Superior temporal gyrus (tissue), 1 donor: ENCODE results near the gene RPP40.

Source experiments
- DNase-seq: peaks from one replicate; pipeline ENCODE4 v3.0.0-alpha.2; 2016; ENCODE audit errors: extremely low spot score

The RPP40 gene

GRCh38 chr6:4970739-4971395, 33.0 kb downstream of the RPP40 start:
- DNase-seq, result no peak

- DNase-seq, result no peak
Observed at GRCh38 chr6:4969609-4970285, 34.1 kb downstream of the RPP40 start.

- DNase-seq, result no peak
Observed at GRCh38 chr6:4967301-4968030, 36.4 kb downstream of the RPP40 start.

GRCh38 chr6:4965562-4966389, 38.1 kb downstream of the RPP40 start:
- no peak for DNase-seq

GRCh38 chr6:4964675-4965561, 38.9 kb downstream of the RPP40 start:
- no peak for DNase-seq

- DNase-seq, result no peak
Observed at GRCh38 chr6:4962905-4963304, 40.9 kb downstream of the RPP40 start.

- DNase-seq, result no peak
Observed at GRCh38 chr6:4961322-4962168, 42.3 kb downstream of the RPP40 start.

DNA sequence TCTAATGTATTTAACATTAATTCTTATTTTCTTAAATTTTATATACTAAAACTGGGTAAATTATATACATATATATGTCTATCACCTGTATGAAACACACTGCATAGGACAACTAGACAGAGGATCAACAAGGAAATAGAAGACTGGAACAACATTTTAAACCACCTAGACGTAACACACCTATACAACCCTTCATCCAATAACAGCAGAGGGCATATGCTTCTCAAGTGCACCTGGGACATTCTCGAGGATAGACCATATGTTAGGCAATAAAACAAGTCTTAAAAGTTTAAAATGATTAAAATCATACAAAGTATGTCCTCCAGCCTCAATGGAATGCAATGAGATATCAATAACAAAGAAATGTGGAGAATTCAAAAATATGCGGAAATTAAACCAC, 45.2 kb downstream of the RPP40 start:
- no peak for DNase-seq

- no peak for DNase-seq
Observed at GRCh38 chr6:4957521-4958231, 46.2 kb downstream of the RPP40 start.

GRCh38 chr6:4956625-4957024, 47.2 kb downstream of the RPP40 start:
- no peak for DNase-seq

DNA sequence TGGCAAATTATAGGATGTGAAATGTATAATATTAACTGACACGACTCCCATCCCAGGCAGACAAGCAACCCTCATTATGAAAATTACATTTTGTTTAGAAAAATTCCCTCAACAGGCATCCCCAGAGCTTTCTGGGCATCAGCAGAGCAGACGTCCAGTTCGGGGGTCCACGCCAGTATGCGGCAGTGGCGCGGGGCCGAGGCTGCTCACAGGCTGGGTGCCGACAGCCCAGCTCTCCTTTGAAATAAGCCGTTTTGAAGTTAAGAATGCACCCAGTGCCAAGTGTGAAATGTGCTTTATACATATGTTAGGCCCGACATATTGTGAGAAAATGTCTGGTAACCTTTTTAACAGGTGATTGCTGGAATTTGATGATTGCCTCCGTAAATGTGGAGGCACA, 50.4 kb downstream of the RPP40 start:
- DNase-seq, result no peak

DNA sequence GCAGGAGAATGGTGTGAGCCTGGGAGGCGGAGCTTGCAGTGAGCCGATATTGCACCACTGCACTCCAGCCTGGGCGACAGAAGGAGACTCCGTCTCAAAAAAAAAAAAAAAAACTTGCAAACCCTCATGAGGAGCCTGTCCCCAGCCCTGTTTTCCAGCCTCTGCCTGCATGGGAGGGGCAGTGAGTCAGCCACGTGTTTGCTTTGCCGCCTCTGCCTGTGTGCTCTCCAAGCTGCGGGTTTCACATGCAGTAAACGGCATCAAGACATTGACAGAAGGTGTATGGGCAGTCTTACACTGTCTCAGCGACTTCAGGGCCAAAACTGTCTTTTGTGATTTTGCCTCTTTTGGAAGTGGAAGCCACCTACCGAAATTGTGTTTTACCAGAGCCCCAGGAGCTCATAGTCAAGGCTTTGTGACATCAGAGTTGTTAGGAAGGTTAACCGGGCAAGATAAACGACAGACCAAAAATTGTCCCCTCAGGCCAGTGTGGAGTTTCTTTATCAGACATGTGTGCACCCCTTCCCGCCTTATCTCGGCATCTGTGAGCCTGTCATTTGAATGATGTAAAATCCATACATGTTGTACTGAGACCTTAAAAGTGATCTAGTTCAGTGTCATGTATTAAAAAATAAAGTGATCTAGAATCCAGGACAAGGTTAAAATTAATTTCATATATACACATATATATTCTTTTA, 52.9 kb downstream of the RPP40 start:
- DNase-seq, result no peak

DNA sequence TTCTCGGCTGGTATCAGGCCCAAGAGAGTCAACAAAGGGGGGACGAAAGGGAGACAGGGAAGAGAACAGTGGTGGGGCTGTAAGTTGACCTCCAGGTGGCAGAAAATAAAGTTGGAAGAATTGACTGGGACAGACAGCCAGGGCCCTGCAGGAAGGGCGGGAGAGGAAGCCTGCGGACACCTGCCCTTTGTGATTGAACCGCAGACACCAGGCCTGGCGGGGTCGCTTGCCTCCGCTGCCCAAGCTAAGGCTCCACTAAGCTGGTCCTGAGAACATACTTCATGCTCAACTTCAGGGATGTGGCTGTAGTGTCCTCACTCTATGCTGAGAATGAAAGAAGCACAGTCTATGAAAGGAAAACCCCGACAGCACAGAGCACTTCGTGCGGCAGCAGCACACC, 53.8 kb downstream of the RPP40 start:
- no peak for DNase-seq

DNA sequence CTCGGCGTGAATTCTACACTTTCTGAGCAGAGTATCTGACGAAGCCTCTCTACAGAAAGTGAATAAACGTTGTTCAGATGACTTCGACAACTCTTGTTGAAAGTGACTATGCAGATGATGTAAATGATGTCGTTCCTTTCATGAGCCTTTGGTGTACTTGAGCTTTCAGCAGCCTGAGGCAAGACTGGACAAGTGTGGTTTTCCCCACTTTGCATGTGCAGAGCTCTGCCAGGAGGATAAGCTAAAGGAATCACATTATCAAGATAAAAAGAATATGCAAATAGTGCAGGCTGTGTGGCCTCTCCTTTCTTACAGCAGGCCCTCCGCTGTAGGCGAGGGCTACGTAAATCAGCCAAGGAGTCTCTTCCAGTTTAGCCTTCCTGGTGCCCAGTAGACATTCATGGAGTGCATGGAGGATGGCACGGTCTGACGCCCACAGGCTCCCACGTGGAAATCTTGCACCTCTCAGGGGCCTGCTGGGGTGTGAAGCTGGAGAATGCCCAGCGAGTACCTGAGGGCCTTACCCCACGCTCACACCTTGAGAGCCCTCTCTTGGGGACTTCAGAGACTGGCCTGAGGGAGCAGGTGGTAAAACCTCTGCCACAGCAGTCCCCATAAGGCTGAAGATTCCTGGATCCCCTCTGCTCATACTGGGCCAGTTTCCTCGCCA, 54.9 kb downstream of the RPP40 start:
- DNase-seq, result no peak

DNA sequence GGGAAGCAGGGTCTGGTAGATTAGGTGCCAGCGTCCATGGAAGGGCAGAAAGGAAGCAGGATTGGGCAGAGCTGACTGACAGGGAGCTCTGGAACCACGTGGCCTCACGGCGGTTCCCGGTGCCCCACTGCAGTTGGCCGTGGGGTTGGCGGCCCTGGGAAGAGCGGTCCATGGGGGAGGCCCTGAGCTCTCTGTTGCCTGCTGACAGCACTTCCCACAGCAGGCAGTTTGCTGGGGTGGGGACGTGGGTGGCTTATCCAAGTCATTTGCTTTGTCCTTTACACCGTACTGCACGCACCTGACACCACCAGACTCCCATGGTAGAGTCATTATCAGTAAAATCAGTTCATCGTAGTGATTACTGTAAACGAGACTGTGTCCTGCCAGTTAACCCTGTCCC, 56.1 kb downstream of the RPP40 start:
- no peak for DNase-seq

- DNase-seq, result no peak
Observed at GRCh38 chr6:4946521-4946920, 57.3 kb downstream of the RPP40 start.
